ENCODE results near the gene NMUR2.

GRCh38 chr5:152412129-152412528, 7.0 kb upstream of the NMUR2 start:
- TF ChIP-seq CTCF (IDR thresholded peaks at IDR 0.05; ENCODE audit: low read depth, low read length) (no peak), EZH2phosphoT487 (IDR thresholded peaks at IDR 0.05; ENCODE audit: low read depth) (no peak)
